B cell (primary cell): ENCODE measurements around the gene LONP1. TPM values are rescaled to one million over a fixed set of nuclear protein-coding genes. Genes with fewer than 3 reads are reported as not detected.

ENCODE experiments used
- ATAC-seq: fragments of 200-7000 bp; cut with Tn5 transposase; one replicate; pipeline ENCODE4 v1.10.0; 2021; ENCODE audit warnings: low read depth, mild to moderate bottlenecking, moderate number of reproducible peaks, moderate library complexity
- CTCF ChIA-PET: fragments of 350-600 bp; sonication (Branson Sonifier 250); formaldehyde crosslinking; loops from one replicate; lab custom pipeline; 2021; ENCODE audit warnings: antibody characterized with exemption, inconsistent platforms; lab: Charles Lee
- POLR2A ChIA-PET: fragments of 350-600 bp; sonication (Branson Sonifier 250); formaldehyde crosslinking; loops from one replicate; lab custom pipeline; 2021; ENCODE audit warnings: antibody characterized with exemption; lab: Charles Lee
- DNase-seq: peaks from one replicate; pipeline ENCODE4 v3.0.0; 2013
- H2AFZ ChIP-seq: 2 replicates; pipeline ENCODE4 v1.6.1; 2012; ENCODE audit warnings: mild to moderate bottlenecking, low read depth, low read length; ENCODE audit not compliant: insufficient read depth, poor library complexity, severe bottlenecking
- H3K27ac ChIP-seq, 2 donors: 1 replicate in 1 of 2; 2 replicates in 1 of 2; pipeline ENCODE4 v1.5.1; 2012 to 2013; ENCODE audit warnings: low read length in 2 of 2, mild to moderate bottlenecking in 2 of 2, moderate library complexity in 1 of 2
- H3K27me3 ChIP-seq, 4 experiments: fragments of 200-600 bp in 1 of 4; sonication (generic) in 1 of 4; replicated peaks in 1 of 4; 1 replicate in 2 of 4; 2 replicates in 2 of 4; pipeline versions ENCODE4 v1.6.1 to v1.7.0; 2013 to 2016; ENCODE audit warnings: low read length in 3 of 4, mild to moderate bottlenecking in 2 of 4, mixed read lengths in 1 of 4, moderate library complexity in 1 of 4; ENCODE audit not compliant: insufficient read depth in 4 of 4, control insufficient read depth in 3 of 4; ENCODE audit errors: control extremely low read depth in 1 of 4
- H3K36me3 ChIP-seq, 2 experiments: replicated peaks in 1 of 2; 1 replicate in 1 of 2; 2 replicates in 1 of 2; pipeline versions ENCODE4 v1.6.1 to v1.7.1; 2013; ENCODE audit warnings: low read length in 1 of 2; ENCODE audit not compliant: insufficient read depth in 2 of 2, control insufficient read depth in 1 of 2; ENCODE audit errors: control extremely low read depth in 1 of 2, extremely low read depth in 1 of 2
- H3K4me1 ChIP-seq, 2 donors: fragments of 200-600 bp in 1 of 2; sonication (generic) in 1 of 2; 1 replicate in 1 of 2; 2 replicates in 1 of 2; pipeline versions ENCODE4 v1.5.1 to v1.6.1; 2013 to 2017; ENCODE audit warnings: low read length in 2 of 2; ENCODE audit not compliant: control insufficient read depth in 2 of 2, insufficient read depth in 2 of 2
- H3K4me2 ChIP-seq: replicated peaks from 2 replicates; pipeline ENCODE3; 2012; ENCODE audit warnings: mild to moderate bottlenecking, low read depth, low read length; ENCODE audit not compliant: poor library complexity, severe bottlenecking
- H3K4me3 ChIP-seq, 5 experiments: fragments of 200-600 bp in 1 of 5; sonication (generic) in 1 of 5; 1 replicate in 3 of 5; 2 replicates in 2 of 5; pipeline versions ENCODE4 v1.5.1 to v1.7.0; 2011 to 2016; ENCODE audit warnings: low read length in 4 of 5, mild to moderate bottlenecking in 4 of 5, low read depth in 2 of 5, control low read depth in 1 of 5, moderate library complexity in 1 of 5; ENCODE audit not compliant: insufficient read depth in 1 of 5; ENCODE audit errors: control extremely low read depth in 1 of 5, extremely low read depth in 1 of 5
- H3K79me2 ChIP-seq: fragments of 200-600 bp; sonication (generic); one replicate; pipeline ENCODE4 v1.6.0; 2016; ENCODE audit warnings: low read length; ENCODE audit not compliant: control insufficient read depth, insufficient read depth
- H3K9ac ChIP-seq: fragments of 200-600 bp; sonication (generic); 2 replicates; pipeline ENCODE4 v1.6.1; 2017; ENCODE audit warnings: mild to moderate bottlenecking, low read length, moderate library complexity
- H3K9me3 ChIP-seq, 3 donors: one replicate each; pipeline versions ENCODE4 v1.6.1 to v1.7.1; 2013; ENCODE audit warnings: low read length in 2 of 3; ENCODE audit not compliant: control insufficient read depth in 2 of 3, insufficient read depth in 1 of 3; ENCODE audit errors: control extremely low read depth in 1 of 3
- H4K20me1 ChIP-seq: 2 replicates; pipeline ENCODE4 v1.6.0; 2012; ENCODE audit warnings: mild to moderate bottlenecking, low read length; ENCODE audit not compliant: insufficient read depth, control insufficient read depth, poor library complexity, severe bottlenecking
- H3K27ac Mint-ChIP-seq: one replicate; pipeline ENCODE4 v1.8.0; 2021; ENCODE audit warnings: mixed read lengths
- H3K27me3 Mint-ChIP-seq: one replicate; pipeline ENCODE4 v1.8.0; 2021; ENCODE audit warnings: mixed read lengths
- H3K4me1 Mint-ChIP-seq: one replicate; pipeline ENCODE4 v1.8.0; 2021; ENCODE audit warnings: mixed read lengths
- H3K4me3 Mint-ChIP-seq: one replicate; pipeline ENCODE4 v1.8.0; 2021; ENCODE audit warnings: mixed read lengths
- H3K9me3 Mint-ChIP-seq: one replicate; pipeline ENCODE4 v1.8.0; 2022; ENCODE audit warnings: mixed read lengths; ENCODE audit not compliant: insufficient read depth
- EZH2 ChIP-seq: IDR thresholded peaks from 2 replicates; pipeline ENCODE4 v1.6.1; 2012; ENCODE audit warnings: borderline replicate concordance, low read depth, mild to moderate bottlenecking, moderate library complexity, low read length; ENCODE audit not compliant: insufficient read depth, poor library complexity, severe bottlenecking
- WGBS: methylation state at CpG from one replicate; pipeline ENCODE4 v1.1.5; 2013; ENCODE audit warnings: missing lambda C conversion rate; ENCODE audit not compliant: insufficient coverage; 5-methylcytosine and 5-hydroxymethylcytosine counted together
- intact Hi-C: fragments of 100-400 bp; cut with micrococcal nuclease; formaldehyde crosslinking; loops from one replicate; pipeline ENCODE4 v1.10.0; 2022
- polyA plus RNA-seq: library from polyadenylated mRNA; depleted of rRNA; stranded (reverse); fragments of >200 nt; gene quantifications from 2 replicates; pipeline ENCODE4 v1.2.3, GENCODE V29; 2012
- total RNA-seq, 2 donors: library from RNA; stranded (reverse); fragments of 120-200 nt in 1 of 2; gene quantifications; 1 replicate in 1 of 2; 2 replicates in 1 of 2; pipeline versions ENCODE4 v1.2.3 to v1.2.4, GENCODE V29; 2013 to 2022
- TF ChIP-seq, protein P1 (sequence below): fragments of 200-600 bp; IDR thresholded peaks from one replicate; pipeline ENCODE4 v1.8.0; 2022; ENCODE audit warnings: antibody characterized with exemption, mild to moderate bottlenecking

The LONP1 gene
- total and polyA plus RNA-seq, 2 donors (not counting 1 experiment from before 2014, with no cell fraction given) = 60.1 to 67.2 TPM

DNA sequence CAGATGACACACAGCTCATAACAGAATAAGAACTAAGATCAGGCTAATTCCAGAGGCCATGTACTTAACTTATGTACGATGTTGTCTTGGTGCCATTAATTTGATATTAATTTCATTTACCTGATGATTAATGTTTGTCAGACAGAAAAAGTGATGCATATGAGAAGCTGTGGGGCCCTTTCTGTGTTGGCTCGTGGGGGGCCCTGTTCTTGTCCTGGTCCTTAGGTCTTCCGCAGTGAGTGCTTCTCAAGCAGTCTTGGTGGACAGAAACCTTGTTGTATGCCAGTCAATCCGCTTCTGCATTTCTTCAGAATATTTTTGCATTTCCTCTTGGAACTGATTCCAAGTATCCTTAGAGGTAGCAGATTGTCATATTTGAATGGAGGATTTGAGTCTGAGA, 76.9 kb downstream of the LONP1 start:
- Mint-ChIP-seq H3K4me3 (no peak overlapping the region), H3K27me3 (no peaks in the 10 kb centered on the region), H3K27ac (no peak overlapping the region), H3K4me1 (peaks cover 13% of the 10 kb centered on the region), H3K9me3 (no peaks in the 10 kb centered on the region)
- H3K4me3 ChIP-seq = no peak overlapping the region
- H3K27me3 ChIP-seq = no peaks in the 10 kb centered on the region
- intact Hi-C loops = no loop called here
- no peak overlapping the region for H3K9ac ChIP-seq
- H3K4me2 ChIP-seq = no peak overlapping the region
- no peak overlapping the region for H3K27ac ChIP-seq
- ATAC-seq (no peak), DNase-seq (no peak)
- peaks cover 98% of the 10 kb centered on the region for H3K79me2 ChIP-seq
- no peak overlapping the region for H2AFZ ChIP-seq
- H4K20me1 ChIP-seq = peaks cover 97% of the 10 kb centered on the region
- ChIA-PET CTCF (interaction anchor here (0.6 kb wide), 1 partner anchor 1312 kb away, joined by 3 read pairs; no protein-coding TSS in a partner anchor), POLR2A (no interaction called here)
- no peaks in the 10 kb centered on the region for H3K4me1 ChIP-seq
- no peak for TF ChIP-seq EZH2
- TF ChIP-seq, protein P1, sequence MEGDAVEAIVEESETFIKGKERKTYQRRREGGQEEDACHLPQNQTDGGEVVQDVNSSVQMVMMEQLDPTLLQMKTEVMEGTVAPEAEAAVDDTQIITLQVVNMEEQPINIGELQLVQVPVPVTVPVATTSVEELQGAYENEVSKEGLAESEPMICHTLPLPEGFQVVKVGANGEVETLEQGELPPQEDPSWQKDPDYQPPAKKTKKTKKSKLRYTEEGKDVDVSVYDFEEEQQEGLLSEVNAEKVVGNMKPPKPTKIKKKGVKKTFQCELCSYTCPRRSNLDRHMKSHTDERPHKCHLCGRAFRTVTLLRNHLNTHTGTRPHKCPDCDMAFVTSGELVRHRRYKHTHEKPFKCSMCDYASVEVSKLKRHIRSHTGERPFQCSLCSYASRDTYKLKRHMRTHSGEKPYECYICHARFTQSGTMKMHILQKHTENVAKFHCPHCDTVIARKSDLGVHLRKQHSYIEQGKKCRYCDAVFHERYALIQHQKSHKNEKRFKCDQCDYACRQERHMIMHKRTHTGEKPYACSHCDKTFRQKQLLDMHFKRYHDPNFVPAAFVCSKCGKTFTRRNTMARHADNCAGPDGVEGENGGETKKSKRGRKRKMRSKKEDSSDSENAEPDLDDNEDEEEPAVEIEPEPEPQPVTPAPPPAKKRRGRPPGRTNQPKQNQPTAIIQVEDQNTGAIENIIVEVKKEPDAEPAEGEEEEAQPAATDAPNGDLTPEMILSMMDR = no peak
- H3K36me3 ChIP-seq = peaks cover 0 to 66% of the 10 kb centered on the region in 2 experiments
- 91% methylated on average over 3 of the region's 4 CpGs for WGBS
- no peaks in the 10 kb centered on the region for H3K9me3 ChIP-seq

DNA sequence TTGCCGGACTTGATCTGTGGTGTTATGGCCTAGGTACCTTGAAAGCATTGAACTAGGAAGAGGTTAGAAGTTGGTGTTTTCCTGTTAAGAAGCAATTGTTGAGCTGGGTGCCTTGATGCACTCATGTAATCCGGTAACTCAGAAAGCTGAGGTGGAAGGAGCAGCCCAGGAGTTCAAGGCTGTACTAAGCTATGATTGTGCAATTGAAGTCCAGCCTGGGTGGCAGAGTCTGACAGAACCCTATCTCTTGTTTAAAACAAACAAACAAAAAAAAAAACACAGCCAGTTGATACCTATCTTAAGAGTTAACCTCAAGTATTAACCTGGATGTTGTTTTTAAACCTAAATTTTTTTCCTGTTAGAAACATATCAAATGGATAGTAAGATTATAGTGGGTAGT, 77.7 kb downstream of the LONP1 start:
- no peaks in the 10 kb centered on the region for H3K27me3 Mint-ChIP-seq
- TF ChIP-seq EZH2 = no peak
- TF ChIP-seq, protein P1 = no peak

More for the DNA sequence above, 77.7 kb downstream of the LONP1 start:
- no peak overlapping the region for H3K4me2 ChIP-seq
- no peaks in the 10 kb centered on the region for H3K9me3 ChIP-seq
- H3K27me3 ChIP-seq = no peaks in the 10 kb centered on the region
- no peak overlapping the region for H3K27ac Mint-ChIP-seq
- H3K79me2 ChIP-seq = peaks cover 100% of the 10 kb centered on the region
- 100% methylated on average over 1 of the region's 2 CpGs for WGBS
- ChIA-PET POLR2A (no interaction called here), CTCF (interaction anchor here (0.6 to 1.0 kb wide), 2 partner anchors 30 to 1312 kb away, joined by 3 read pairs; no protein-coding TSS in a partner anchor)
- no peak overlapping the region for H3K4me3 Mint-ChIP-seq
- H3K4me3 ChIP-seq = no peak overlapping the region
- H3K36me3 ChIP-seq = peaks cover 2 to 57% of the 10 kb centered on the region in 2 experiments
- no peaks in the 10 kb centered on the region for H3K9me3 Mint-ChIP-seq
- H4K20me1 ChIP-seq = peaks cover 97% of the 10 kb centered on the region
- intact Hi-C loops = no loop called here
- peaks cover 20% of the 10 kb centered on the region for H3K4me1 Mint-ChIP-seq
- no peak overlapping the region for H3K9ac ChIP-seq
- DNase-seq = no peak
- H3K4me1 ChIP-seq = no peaks in the 10 kb centered on the region
- ATAC-seq = no peak
- no peak overlapping the region for H3K27ac ChIP-seq
- H2AFZ ChIP-seq = no peak overlapping the region

Other genes starting within 250 kb of the LONP1 start
- 0.42 and 1.00 TPM in 2 replicates for gene TINCR, start 152.2 kb downstream of the LONP1 start, total RNA-seq
- gene TINCR, start 152.2 kb downstream of the LONP1 start, polyA plus RNA-seq = 0.37 and 0.54 TPM in 2 replicates
- 242 and 257 TPM in 2 replicates for gene SAFB2, start 97.4 kb downstream of the LONP1 start, total RNA-seq
- gene SAFB2, start 97.4 kb downstream of the LONP1 start, polyA plus RNA-seq = 76.5 and 91.1 TPM in 2 replicates
- gene SAFB, start 97.1 kb downstream of the LONP1 start, total RNA-seq = 221 and 237 TPM in 2 replicates
- 91.0 and 127 TPM in 2 replicates for gene SAFB, start 97.1 kb downstream of the LONP1 start, polyA plus RNA-seq
- 30.8 and 34.5 TPM in 2 replicates for gene MICOS13, start 39.6 kb downstream of the LONP1 start, total RNA-seq
- gene MICOS13, start 39.6 kb downstream of the LONP1 start, polyA plus RNA-seq = 29.8 and 41.9 TPM in 2 replicates
- 1.4 and 1.8 TPM in 2 replicates for gene HSD11B1L, start 39.1 kb downstream of the LONP1 start, total RNA-seq
- 4.5 and 4.6 TPM in 2 replicates for gene HSD11B1L, start 39.1 kb downstream of the LONP1 start, polyA plus RNA-seq
- gene RPL36, start 29.9 kb downstream of the LONP1 start, total RNA-seq = 895 and 983 TPM in 2 replicates
- 551 and 899 TPM in 2 replicates for gene RPL36, start 29.9 kb downstream of the LONP1 start, polyA plus RNA-seq
- not detected in 2 replicates for gene CATSPERD, start 491 bp upstream of the LONP1 start, total RNA-seq
- not detected in 2 replicates for gene CATSPERD, start 491 bp upstream of the LONP1 start, polyA plus RNA-seq
- 5.4 and 5.6 TPM in 2 replicates for gene PRR22, start 64.6 kb upstream of the LONP1 start, total RNA-seq
- 3.4 and 4.1 TPM in 2 replicates for gene PRR22, start 64.6 kb upstream of the LONP1 start, polyA plus RNA-seq
- 79.0 and 84.6 TPM in 2 replicates for gene DUS3L, start 71.0 kb upstream of the LONP1 start, total RNA-seq
- 118 and 202 TPM in 2 replicates for gene DUS3L, start 71.0 kb upstream of the LONP1 start, polyA plus RNA-seq
- 0.36 TPM in 1 of 2 replicates, not detected in the other for gene NRTN, start 84.9 kb upstream of the LONP1 start, total RNA-seq
- 0.27 and 2.2 TPM in 2 replicates for gene NRTN, start 84.9 kb upstream of the LONP1 start, polyA plus RNA-seq
- not detected in 2 replicates for gene FUT6, start 119.6 kb upstream of the LONP1 start, total RNA-seq
- 0.03 TPM in 1 of 2 replicates, not detected in the other for gene FUT6, start 119.6 kb upstream of the LONP1 start, polyA plus RNA-seq
- gene FUT3, start 131.3 kb upstream of the LONP1 start, total RNA-seq = not detected in 2 replicates
- gene FUT3, start 131.3 kb upstream of the LONP1 start, polyA plus RNA-seq = not detected in 2 replicates
- 0.27 TPM in 1 of 2 replicates, not detected in the other for gene FUT5, start 150.4 kb upstream of the LONP1 start, total RNA-seq
- gene FUT5, start 150.4 kb upstream of the LONP1 start, polyA plus RNA-seq = 0.56 TPM in 1 of 2 replicates, not detected in the other
- 107 and 115 TPM in 2 replicates for gene NDUFA11, start 183.6 kb upstream of the LONP1 start, total RNA-seq
- gene NDUFA11, start 183.6 kb upstream of the LONP1 start, polyA plus RNA-seq = 114 and 276 TPM in 2 replicates
- 27.1 and 27.8 TPM in 2 replicates for gene VMAC, start 184.7 kb upstream of the LONP1 start, total RNA-seq
- 27.2 and 27.7 TPM in 2 replicates for gene VMAC, start 184.7 kb upstream of the LONP1 start, polyA plus RNA-seq
- gene CAPS, start 194.1 kb upstream of the LONP1 start, total RNA-seq = 40.0 and 46.5 TPM in 2 replicates
- 58.4 and 65.7 TPM in 2 replicates for gene CAPS, start 194.1 kb upstream of the LONP1 start, polyA plus RNA-seq